ACC112 (cell line): ENCODE measurements around the gene MYL6.
A peak's percentile ranks its signal among the peaks of the same experiment; 100 is the strongest.

ENCODE experiments used
- H2AFZ ChIP-seq: fragments of 200-600 bp; sonication (generic); one replicate; pipeline ENCODE4 v1.6.0; 2017; ENCODE audit warnings: antibody characterized with exemption, low read length; ENCODE audit not compliant: unreplicated experiment
- H3K27ac ChIP-seq: fragments of 200-600 bp; sonication (generic); 2 replicates; pipeline ENCODE4 v1.5.1; 2014; ENCODE audit warnings: low read depth, mild to moderate bottlenecking, antibody characterized with exemption, low read length, moderate library complexity
- H3K27me3 ChIP-seq: fragments of 200-600 bp; sonication (generic); 2 replicates; pipeline ENCODE4 v1.6.1; 2014; ENCODE audit warnings: mild to moderate bottlenecking, antibody characterized with exemption, low read length, moderate library complexity, mixed read lengths; ENCODE audit not compliant: insufficient read depth
- H3K36me3 ChIP-seq: fragments of 200-600 bp; sonication (generic); 2 replicates; pipeline ENCODE4 v1.6.1; 2016; ENCODE audit warnings: mild to moderate bottlenecking, antibody characterized with exemption, low read length, moderate library complexity, mixed read lengths; ENCODE audit not compliant: insufficient read depth
- H3K4me1 ChIP-seq: fragments of 200-600 bp; sonication (generic); one replicate; pipeline ENCODE4 v1.6.1; 2016; ENCODE audit warnings: low read length, mixed read lengths; ENCODE audit not compliant: insufficient read depth, unreplicated experiment, control insufficient read depth
- H3K4me3 ChIP-seq: fragments of 200-600 bp; sonication (generic); 2 replicates; pipeline ENCODE4 v1.5.1; 2014; ENCODE audit warnings: mild to moderate bottlenecking, low read depth, low read length
- H3K79me2 ChIP-seq: fragments of 200-600 bp; sonication (generic); one replicate; pipeline ENCODE4 v1.6.0; 2016; ENCODE audit warnings: low read length; ENCODE audit not compliant: control insufficient read depth, unreplicated experiment, insufficient read depth

The MYL6 gene

DNA sequence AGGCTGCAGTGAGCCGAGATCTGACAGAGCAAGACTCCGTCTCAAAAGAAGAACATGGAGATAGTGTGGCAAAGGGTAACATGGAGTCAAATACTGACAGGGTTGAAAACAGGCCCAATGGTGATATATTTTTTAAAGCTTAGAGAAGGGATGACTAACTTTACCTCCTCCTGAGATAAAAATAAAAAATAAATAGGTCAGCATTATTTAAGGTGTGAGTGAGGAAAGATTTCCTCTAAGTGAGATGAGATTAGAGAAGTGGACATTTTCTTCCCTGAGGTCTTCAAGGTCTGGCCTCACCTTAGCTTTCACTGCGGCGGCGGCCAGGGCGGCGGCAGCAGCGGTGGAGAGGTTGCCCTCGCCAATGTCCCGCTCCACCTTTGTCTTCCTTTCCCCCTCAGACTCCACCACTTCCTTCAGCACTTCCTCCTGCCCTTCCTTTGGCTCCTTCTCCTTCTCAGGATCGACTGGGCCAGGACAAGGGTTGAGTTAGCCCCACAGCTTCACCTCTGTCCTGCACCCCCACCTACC lies 11.1 kb downstream of the MYL6 start:
- Histone ChIP-seq H3K4me1 (no peaks in the 10 kb centered on the region), H3K36me3 (peaks cover 12% of the 10 kb centered on the region), H3K27me3 (no peaks in the 10 kb centered on the region), H2AFZ (no peak overlapping the region), H3K27ac (no peak overlapping the region), H3K4me3 (no peak overlapping the region), H3K79me2 (no peaks in the 10 kb centered on the region)

DNA sequence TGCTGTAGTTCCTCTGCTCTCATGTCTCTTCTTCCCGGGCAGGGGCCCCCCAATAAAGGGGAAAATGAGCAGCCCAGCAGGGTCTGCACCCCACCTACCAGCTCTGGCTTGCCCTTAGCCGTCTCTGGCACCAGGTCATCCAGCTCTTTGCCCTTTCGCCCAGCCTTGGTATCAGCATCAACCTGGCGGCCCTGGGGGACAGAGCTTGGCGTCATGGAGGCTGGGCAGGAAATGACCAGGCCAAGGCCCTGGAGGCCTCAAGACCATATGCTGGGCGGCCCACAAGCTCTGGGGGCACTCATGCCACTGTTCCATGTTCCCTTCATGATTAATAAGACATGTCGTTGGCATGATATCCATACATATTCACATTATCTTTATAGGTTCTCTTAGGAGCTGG lies 14.7 kb downstream of the MYL6 start:
- Histone ChIP-seq H3K27ac (no peak overlapping the region), H3K4me1 (no peaks in the 10 kb centered on the region), H3K4me3 (no peak overlapping the region), H3K27me3 (no peaks in the 10 kb centered on the region), H3K36me3 (peaks cover 22% of the 10 kb centered on the region), H2AFZ (no peak overlapping the region), H3K79me2 (no peaks in the 10 kb centered on the region)

DNA sequence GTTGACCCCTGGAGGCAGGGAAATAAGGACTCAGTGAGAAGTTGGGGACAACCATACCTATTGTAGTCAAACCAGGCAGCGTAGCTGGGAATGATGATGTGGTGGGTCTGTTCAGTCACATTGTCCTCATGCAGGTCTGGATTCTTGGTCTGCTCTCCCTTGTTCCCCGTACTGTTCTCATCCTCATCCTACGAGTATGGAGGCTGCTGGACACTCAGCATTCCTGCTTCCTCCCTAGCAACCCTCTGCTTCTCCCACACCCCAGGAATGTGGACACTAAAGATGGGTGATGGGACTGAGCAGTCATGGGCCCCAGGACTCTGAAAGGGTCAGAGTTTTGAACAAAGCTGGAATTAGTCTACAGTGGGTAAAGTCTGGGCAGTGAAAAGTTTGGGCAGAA lies 20.2 kb downstream of the MYL6 start:
- no peaks in the 10 kb centered on the region for H3K4me1 ChIP-seq
- H2AFZ ChIP-seq: no peak overlapping the region
- H3K79me2 ChIP-seq: no peaks in the 10 kb centered on the region
- peaks cover 38% of the 10 kb centered on the region for H3K36me3 ChIP-seq
- no peaks in the 10 kb centered on the region for H3K27me3 ChIP-seq
- H3K4me3 ChIP-seq: no peak overlapping the region
- H3K27ac ChIP-seq: no peak overlapping the region

DNA sequence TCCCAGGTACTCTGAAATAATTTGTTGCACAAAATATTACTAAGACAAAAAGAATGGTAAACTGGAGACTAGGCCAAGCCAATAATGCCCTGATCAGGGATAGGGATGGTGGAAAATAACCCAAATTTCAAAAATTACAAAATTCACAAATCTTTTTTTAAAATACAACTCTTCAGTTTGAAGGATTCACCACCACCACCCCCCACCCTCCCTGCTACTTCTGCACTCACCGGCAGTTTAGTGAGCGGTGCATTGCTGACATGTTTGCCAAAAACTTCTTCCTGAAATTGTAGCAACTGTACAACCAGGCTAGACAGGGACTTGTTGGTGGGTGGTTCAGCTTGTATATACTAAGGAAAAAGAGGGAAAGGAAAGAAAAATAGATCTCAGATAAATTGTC lies 28.8 kb downstream of the MYL6 start:
- peaks cover 14% of the 10 kb centered on the region for H3K36me3 ChIP-seq
- peaks cover 27% of the 10 kb centered on the region for H3K79me2 ChIP-seq
- H3K27ac ChIP-seq: no peak overlapping the region
- peaks cover 16% of the 10 kb centered on the region for H3K4me1 ChIP-seq
- H3K27me3 ChIP-seq: no peaks in the 10 kb centered on the region
- H3K4me3 ChIP-seq: peak overlapping the region; percentile 92; the same call in 1 of the 2 replicates
- no peak overlapping the region for H2AFZ ChIP-seq

DNA sequence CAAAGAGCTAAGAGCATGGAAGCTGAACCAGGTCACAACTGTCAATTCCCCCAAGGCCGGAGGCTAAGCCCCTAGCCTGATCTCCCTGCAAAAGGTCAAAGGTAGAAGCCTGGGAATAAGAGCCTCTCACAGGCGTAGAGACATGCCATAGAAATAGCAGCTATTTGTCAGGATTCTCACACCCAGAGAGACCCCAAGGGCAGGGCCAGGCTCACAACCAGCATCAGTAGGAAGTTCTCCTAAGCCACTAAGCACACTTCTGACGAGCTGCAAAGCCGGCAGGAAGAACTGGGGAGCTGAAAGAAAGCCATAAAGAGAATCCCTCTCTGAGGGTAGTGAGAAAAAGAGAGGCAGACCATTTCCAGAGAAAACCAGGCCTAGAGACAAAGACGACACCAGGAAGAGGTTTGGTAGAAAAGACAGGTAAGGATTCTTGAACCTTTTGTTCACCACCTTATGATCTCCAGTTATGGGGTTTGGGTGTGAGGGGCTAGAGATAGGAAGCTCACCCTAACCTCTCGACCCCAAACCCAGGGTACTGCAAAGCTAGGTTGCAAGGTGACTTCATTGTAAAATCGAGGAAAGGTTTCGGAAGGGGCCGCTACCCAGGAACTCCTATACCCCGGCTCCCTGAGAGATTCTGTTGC lies 30.1 kb downstream of the MYL6 start:
- Histone ChIP-seq H3K27me3 (no peaks in the 10 kb centered on the region), H2AFZ (no peak overlapping the region), H3K4me3 (peak overlapping the region; percentile 92), H3K79me2 (peaks cover 27% of the 10 kb centered on the region), H3K27ac (no peak overlapping the region), H3K4me1 (peaks cover 18% of the 10 kb centered on the region), H3K36me3 (peaks cover 14% of the 10 kb centered on the region)

DNA sequence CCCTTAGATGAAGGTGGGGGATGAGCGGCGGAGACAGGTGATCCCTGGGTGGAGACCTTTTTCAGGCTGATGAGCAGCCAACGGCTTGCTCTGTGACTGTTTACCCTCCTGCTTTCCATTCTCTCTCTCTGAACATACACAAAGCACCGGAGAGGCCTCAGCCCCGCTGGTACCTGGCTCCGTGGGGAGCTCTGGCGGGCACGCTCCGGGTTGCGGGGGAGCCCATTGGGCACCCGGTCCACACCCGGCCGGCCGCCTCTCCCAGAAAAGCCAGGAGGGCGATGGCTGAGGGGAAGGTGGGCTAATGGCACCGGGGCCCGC lies 30.6 kb downstream of the MYL6 start:
- H3K79me2 ChIP-seq: peaks cover 27% of the 10 kb centered on the region
- peaks cover 19% of the 10 kb centered on the region for H3K4me1 ChIP-seq
- H3K27ac ChIP-seq: no peak overlapping the region
- H2AFZ ChIP-seq: peak overlapping the region; percentile 29
- no peaks in the 10 kb centered on the region for H3K27me3 ChIP-seq
- H3K36me3 ChIP-seq: peaks cover 12% of the 10 kb centered on the region
- H3K4me3 ChIP-seq: peak overlapping the region; percentile 92

DNA sequence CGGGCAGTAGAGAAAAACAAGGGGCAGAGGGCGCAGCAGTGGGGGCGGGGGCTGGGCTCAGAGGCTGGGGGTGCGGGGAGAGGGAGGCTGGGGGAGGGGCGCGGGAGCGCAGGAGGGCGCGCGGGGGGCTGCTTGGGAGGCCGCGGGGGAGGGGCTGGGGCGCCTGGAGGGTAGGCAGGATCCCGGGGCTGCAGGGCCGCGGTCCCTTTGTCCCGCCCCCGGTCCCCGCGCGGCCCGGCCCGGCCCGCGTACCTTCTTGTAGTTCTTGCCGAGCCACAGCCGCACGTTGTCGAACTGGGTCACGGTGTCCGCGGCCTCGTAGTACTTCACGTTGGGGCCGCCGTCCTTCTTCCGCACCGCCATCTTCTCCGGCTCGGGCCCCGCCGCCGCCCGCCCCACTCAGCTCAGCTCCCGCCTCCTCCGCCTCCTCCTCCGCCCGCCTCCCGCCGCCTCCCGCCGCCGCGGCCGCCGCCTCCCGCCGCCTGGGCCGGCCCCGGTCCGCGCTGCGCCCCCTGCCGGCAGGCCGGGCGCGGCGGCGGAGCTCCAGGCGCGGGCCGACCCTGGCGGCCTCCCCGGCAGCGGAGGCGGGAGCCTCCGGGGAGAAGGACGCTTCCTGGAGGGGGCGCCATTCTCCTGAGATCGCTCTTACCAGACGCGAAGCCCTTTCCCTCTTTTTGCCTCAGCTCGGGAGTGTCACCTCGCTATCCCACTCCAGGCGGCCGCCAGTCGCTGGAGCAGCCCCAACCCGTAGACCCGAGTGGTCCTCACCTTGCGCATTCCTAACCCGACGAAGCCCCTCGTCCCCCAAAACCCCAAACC lies 31.1 kb downstream of the MYL6 start, which contains the start of gene SMARCC2:
Gene SMARCC2 (minus strand): TSS at position 385 of the 819 bp plus-strand sequence. CDS start 22 bp downstream, at position 363.
- peak within 1 kb of the TSS; percentile 100 for H2AFZ ChIP-seq
- peaks cover 27% of the 10 kb centered on the region for H3K79me2 ChIP-seq
- H3K27me3 ChIP-seq: no peaks in the 10 kb centered on the region
- H3K4me1 ChIP-seq: peaks cover 19% of the 10 kb centered on the region
- H3K27ac ChIP-seq: peak within 1 kb of the TSS; percentile 72
- H3K4me3 ChIP-seq: peak within 1 kb of the TSS; percentile 100
- peaks cover 7% of the 10 kb centered on the region for H3K36me3 ChIP-seq

DNA sequence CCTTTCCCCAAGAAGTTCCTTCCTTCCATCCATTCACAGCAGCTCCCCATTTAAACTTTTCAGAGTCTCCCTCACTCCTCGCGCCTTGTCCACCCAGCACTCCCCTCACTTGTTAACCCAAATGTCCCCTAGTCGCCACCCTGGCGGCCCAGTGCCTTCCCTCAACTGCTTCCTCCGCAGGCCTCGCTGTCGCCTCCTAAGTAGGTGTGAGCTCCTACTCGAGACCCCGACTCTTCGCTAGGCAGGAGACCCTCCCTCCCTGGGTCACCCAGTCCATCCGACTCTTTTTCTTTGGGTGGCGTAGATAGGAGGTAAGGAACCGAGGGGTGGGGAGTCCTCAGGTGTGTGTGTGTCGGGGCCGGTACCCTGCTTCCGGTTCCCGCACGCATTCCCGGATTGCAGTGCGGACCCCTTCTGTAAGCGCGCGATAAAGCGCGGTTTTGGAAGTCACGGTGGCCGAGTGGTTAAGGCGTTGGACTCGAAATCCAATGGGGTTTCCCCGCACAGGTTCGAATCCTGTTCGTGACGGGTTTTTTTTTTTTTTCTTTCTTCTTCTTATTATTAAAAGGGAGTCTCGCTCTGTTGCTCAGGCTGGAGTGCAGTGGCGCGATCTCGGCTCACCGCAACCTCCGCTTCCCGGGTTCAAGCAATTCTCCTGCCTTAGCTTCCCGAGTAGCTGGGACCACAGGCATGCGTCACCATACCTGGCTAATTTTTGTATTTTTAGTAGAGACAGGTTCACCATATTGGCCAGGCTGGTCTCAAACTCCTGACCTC lies 31.9 kb downstream of the MYL6 start:
- H3K27ac ChIP-seq: peak overlapping the region; percentile 72
- peaks cover 19% of the 10 kb centered on the region for H3K4me1 ChIP-seq
- H3K27me3 ChIP-seq: no peaks in the 10 kb centered on the region
- H3K36me3 ChIP-seq: no peaks in the 10 kb centered on the region
- peak overlapping the region; percentile 100 for H2AFZ ChIP-seq
- peak overlapping the region; percentile 100 for H3K4me3 ChIP-seq
- H3K79me2 ChIP-seq: peaks cover 27% of the 10 kb centered on the region

DNA sequence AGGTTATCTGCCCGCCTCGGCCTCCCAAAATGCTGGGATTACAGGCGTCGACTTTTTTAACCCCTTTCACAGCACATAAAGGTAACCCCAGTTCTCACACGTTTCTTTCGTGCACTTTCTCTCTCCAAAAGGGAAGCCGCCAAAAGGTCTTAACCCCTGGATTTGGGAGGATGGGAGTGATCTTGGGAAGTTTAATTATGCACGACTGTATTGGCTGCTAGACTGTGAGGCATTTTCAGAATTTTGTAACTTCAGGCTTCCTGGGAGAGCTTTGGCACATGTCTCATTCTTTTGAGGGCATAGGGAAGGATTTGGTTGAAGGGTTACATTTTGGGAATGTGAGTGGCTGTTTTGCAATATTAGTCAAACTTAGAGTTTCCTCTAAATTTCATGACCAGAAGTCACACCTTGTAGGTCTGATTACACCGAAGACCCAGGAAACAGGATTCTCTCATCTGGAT lies 32.6 kb downstream of the MYL6 start:
- Histone ChIP-seq H3K36me3 (no peaks in the 10 kb centered on the region), H3K27me3 (no peaks in the 10 kb centered on the region), H3K4me3 (peak overlapping the region; percentile 100), H3K27ac (no peak overlapping the region), H3K79me2 (peaks cover 27% of the 10 kb centered on the region), H3K4me1 (peaks cover 19% of the 10 kb centered on the region), H2AFZ (peak overlapping the region; percentile 23)

DNA sequence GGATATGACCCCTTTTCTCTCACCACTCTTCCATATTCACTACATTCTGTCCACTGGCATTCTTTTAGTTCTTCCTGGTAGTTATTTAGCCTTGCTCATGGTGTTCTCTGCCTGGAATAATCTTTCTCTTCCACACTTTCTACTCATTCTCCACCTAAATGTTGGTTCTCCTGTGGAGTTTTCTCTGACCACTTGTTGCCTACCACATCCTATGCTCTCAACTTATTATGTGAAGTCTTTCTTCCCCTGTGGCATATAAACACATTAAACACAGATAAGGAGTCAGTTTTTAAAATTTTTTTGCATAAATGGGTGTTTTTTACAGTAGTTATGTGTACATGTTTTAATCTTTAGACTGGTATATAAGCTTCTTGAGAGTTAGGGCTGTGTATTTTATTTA lies 34.4 kb downstream of the MYL6 start:
- Histone ChIP-seq H3K36me3 (no peaks in the 10 kb centered on the region), H2AFZ (no peak overlapping the region), H3K79me2 (peaks cover 16% of the 10 kb centered on the region), H3K4me3 (no peak overlapping the region), H3K27me3 (no peaks in the 10 kb centered on the region), H3K27ac (no peak overlapping the region), H3K4me1 (peaks cover 17% of the 10 kb centered on the region)
